CD4-positive, CD25-positive, alpha-beta regulatory T cell (primary cell): Measurements from ENCODE around the gene ENOX1. TPM values are rescaled to one million over a fixed set of nuclear protein-coding genes. Genes with fewer than 3 reads are reported as not detected.
A peak's percentile ranks its signal among the peaks of the same experiment; 100 is the strongest.

Experiments
- ATAC-seq, 2 donors: fragments of 150-1000 bp; cut with Tn5 transposase; one replicate each; pipeline ENCODE4 v1.10.0; 2021; ENCODE audit warnings: low read depth in 2 of 2, moderate number of reproducible peaks in 2 of 2, moderate library complexity in 1 of 2
- DNase-seq, 3 donors: peaks; one replicate each; pipeline versions ENCODE4 v3.0.0 to v3.0.0-alpha.2; 2012 to 2022; ENCODE audit warnings: mixed read lengths in 1 of 3
- H3K27ac ChIP-seq: one replicate; pipeline ENCODE4 v1.7.0; 2013; ENCODE audit warnings: mild to moderate bottlenecking, low read length; ENCODE audit not compliant: insufficient read depth, poor library complexity, severe bottlenecking
- H3K27me3 ChIP-seq: one replicate; pipeline ENCODE4 v1.7.0; 2013; ENCODE audit warnings: low read length; ENCODE audit not compliant: control insufficient read depth, insufficient read depth
- H3K36me3 ChIP-seq: one replicate; pipeline ENCODE4 v1.7.0; 2013; ENCODE audit warnings: mild to moderate bottlenecking, low read length, moderate library complexity; ENCODE audit not compliant: control insufficient read depth, insufficient read depth
- H3K4me1 ChIP-seq: 2 replicates; pipeline ENCODE4 v1.7.0; 2013; ENCODE audit warnings: mild to moderate bottlenecking, low read length; ENCODE audit not compliant: insufficient read depth, control insufficient read depth, poor library complexity, severe bottlenecking
- H3K4me3 ChIP-seq: one replicate; pipeline ENCODE4 v1.7.0; 2013; ENCODE audit warnings: low read depth, mild to moderate bottlenecking, low read length, moderate library complexity
- H3K9me3 ChIP-seq, 2 experiments: 1 replicate in 1 of 2; 2 replicates in 1 of 2; pipeline ENCODE4 v1.7.0; 2013; ENCODE audit warnings: low read length in 2 of 2, mild to moderate bottlenecking in 1 of 2, moderate library complexity in 1 of 2; ENCODE audit not compliant: control insufficient read depth in 2 of 2
- H3K27ac Mint-ChIP-seq, 3 donors: one replicate each; pipeline ENCODE4 v1.8.0; 2020 to 2022; ENCODE audit warnings: mild to moderate bottlenecking in 3 of 3, mixed read lengths in 3 of 3, moderate library complexity in 2 of 3
- H3K27me3 Mint-ChIP-seq: one replicate; pipeline ENCODE4 v1.8.0; 2022; ENCODE audit warnings: mild to moderate bottlenecking, mixed read lengths
- H3K36me3 Mint-ChIP-seq: one replicate; pipeline ENCODE4 v1.8.0; 2020; ENCODE audit warnings: mixed read lengths
- H3K4me1 Mint-ChIP-seq, 4 donors: one replicate each; pipeline ENCODE4 v1.8.0; 2020 to 2022; ENCODE audit warnings: mixed read lengths in 4 of 4, mild to moderate bottlenecking in 1 of 4
- H3K4me3 Mint-ChIP-seq, 4 donors: one replicate each; pipeline ENCODE4 v1.8.0; 2020 to 2022; ENCODE audit warnings: mild to moderate bottlenecking in 4 of 4, mixed read lengths in 4 of 4, moderate library complexity in 3 of 4
- H3K9me3 Mint-ChIP-seq, 7 donors: one replicate each; pipeline ENCODE4 v1.8.0; 2020 to 2022; ENCODE audit warnings: mixed read lengths in 7 of 7, mild to moderate bottlenecking in 3 of 7, moderate library complexity in 2 of 7
- polyA plus RNA-seq, 4 donors: library from polyadenylated mRNA; unstranded; fragments of 300-500 nt; fragmentation: Illumina TruSeq; gene quantifications; one replicate each; pipeline ENCODE4 v1.2.3, GENCODE V29; 2021
- total RNA-seq: library from RNA; stranded (reverse); gene quantifications from one replicate; pipeline ENCODE4 v1.2.3, GENCODE V29; 2022

The ENOX1 gene
- total and polyA plus RNA-seq, 5 donors from 2014 or later = 0.10 TPM; not detected in 4

GRCh38 chr13:43760257-43760656, 26.5 kb downstream of the ENOX1 start:
- no peak overlapping the region for H3K27ac Mint-ChIP-seq
- H3K4me3 Mint-ChIP-seq = no peak overlapping the region
- H3K9me3 ChIP-seq = no peaks in the 10 kb centered on the region
- H3K36me3 Mint-ChIP-seq = no peaks in the 10 kb centered on the region
- H3K4me1 Mint-ChIP-seq = peaks cover 0 to 6% (median under 1%) of the 10 kb centered on the region in 4 donors
- H3K27ac ChIP-seq = no peak overlapping the region
- no peaks in the 10 kb centered on the region for H3K36me3 ChIP-seq
- H3K4me3 ChIP-seq = no peak overlapping the region
- H3K27me3 Mint-ChIP-seq = no peaks in the 10 kb centered on the region
- DNase-seq (no peak), ATAC-seq (no peak)
- no peaks in the 10 kb centered on the region for H3K27me3 ChIP-seq
- H3K9me3 Mint-ChIP-seq = peaks cover 0 to 1% (median 0%) of the 10 kb centered on the region in 7 donors
- no peaks in the 10 kb centered on the region for H3K4me1 ChIP-seq

DNA sequence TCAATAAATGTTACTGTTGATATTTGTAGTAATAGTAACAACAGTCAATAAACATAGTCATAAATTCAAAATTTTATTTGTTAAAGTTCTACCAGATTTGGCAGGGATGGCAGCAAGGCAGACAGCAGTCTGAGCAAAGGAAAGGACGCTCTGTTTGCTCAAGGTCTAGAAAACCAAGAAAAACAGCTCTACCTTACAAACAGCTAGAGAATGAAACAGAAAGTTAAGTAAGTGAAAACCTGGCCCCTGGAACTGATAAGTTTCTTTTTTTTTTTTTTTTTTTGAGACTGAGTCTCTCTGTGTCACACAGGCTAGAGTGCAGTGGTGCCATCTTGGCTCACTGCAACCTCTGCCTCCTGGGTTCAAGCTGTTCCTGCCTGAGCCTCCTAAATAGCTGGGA, 27.9 kb downstream of the ENOX1 start:
- no peak overlapping the region for H3K4me3 ChIP-seq
- peak in 1 of 3 donors; percentile 26 for DNase-seq
- H3K4me1 Mint-ChIP-seq = peaks cover 0 to 6% (median under 1%) of the 10 kb centered on the region in 4 donors
- no peaks in the 10 kb centered on the region for H3K27me3 ChIP-seq
- H3K9me3 Mint-ChIP-seq = peaks cover 0 to 1% (median 0%) of the 10 kb centered on the region in 7 donors
- H3K4me3 Mint-ChIP-seq = no peak overlapping the region
- no peak overlapping the region for H3K27ac ChIP-seq
- no peaks in the 10 kb centered on the region for H3K36me3 Mint-ChIP-seq
- H3K27me3 Mint-ChIP-seq = no peaks in the 10 kb centered on the region
- H3K36me3 ChIP-seq = no peaks in the 10 kb centered on the region
- no peaks in the 10 kb centered on the region for H3K9me3 ChIP-seq
- ATAC-seq = no peak
- no peak overlapping the region for H3K27ac Mint-ChIP-seq
- H3K4me1 ChIP-seq = no peaks in the 10 kb centered on the region

DNA sequence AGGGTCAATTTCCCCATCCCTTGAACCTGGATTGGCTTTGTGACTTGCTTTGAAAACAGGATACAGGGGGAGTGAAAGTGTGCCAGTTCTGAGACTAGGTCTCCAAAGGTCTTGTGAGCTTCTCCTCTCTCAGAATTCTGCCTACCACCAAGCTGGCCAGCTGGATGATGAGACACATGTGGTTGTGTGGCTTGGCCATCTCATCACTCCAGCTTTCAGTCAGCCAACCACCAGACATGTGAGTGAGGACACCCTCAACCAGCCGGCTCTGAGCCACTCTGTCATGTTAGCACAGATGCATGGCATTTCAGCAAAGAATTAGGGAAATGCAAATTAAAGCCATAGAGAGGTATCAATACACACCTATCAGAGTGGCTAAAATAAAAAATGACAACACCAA, 29.5 kb downstream of the ENOX1 start:
- Histone ChIP-seq H3K9me3 (no peaks in the 10 kb centered on the region), H3K4me1 (no peaks in the 10 kb centered on the region), H3K4me3 (no peak overlapping the region), H3K27ac (no peak overlapping the region), H3K36me3 (no peaks in the 10 kb centered on the region), H3K27me3 (no peaks in the 10 kb centered on the region)
- Mint-ChIP-seq H3K4me3 (no peak overlapping the region), H3K36me3 (no peaks in the 10 kb centered on the region), H3K27me3 (no peaks in the 10 kb centered on the region), H3K4me1 (peaks cover 0 to 6% (median under 1%) of the 10 kb centered on the region in 4 donors), H3K9me3 (peaks cover 0 to 3% (median 0%) of the 10 kb centered on the region in 7 donors), H3K27ac (no peak overlapping the region)
- ATAC-seq (no peak), DNase-seq (no peak)

- Histone ChIP-seq H3K27ac (no peak overlapping the region), H3K4me1 (no peaks in the 10 kb centered on the region), H3K9me3 (no peaks in the 10 kb centered on the region), H3K27me3 (no peaks in the 10 kb centered on the region), H3K4me3 (no peak overlapping the region), H3K36me3 (no peaks in the 10 kb centered on the region)
- H3K4me3 Mint-ChIP-seq = no peak overlapping the region
- H3K36me3 Mint-ChIP-seq = no peaks in the 10 kb centered on the region
- H3K27me3 Mint-ChIP-seq = no peaks in the 10 kb centered on the region
- H3K4me1 Mint-ChIP-seq = peaks cover 0 to 6% (median under 1%) of the 10 kb centered on the region in 4 donors
- ATAC-seq (no peak), DNase-seq (no peak)
- no peak overlapping the region for H3K27ac Mint-ChIP-seq
- H3K9me3 Mint-ChIP-seq = peaks cover 0 to 3% (median 0%) of the 10 kb centered on the region in 7 donors
Measured at GRCh38 chr13:43755844-43756243, 30.9 kb downstream of the ENOX1 start.

- Mint-ChIP-seq H3K27ac (no peak overlapping the region), H3K9me3 (peaks cover 0 to 2% (median 0%) of the 10 kb centered on the region in 7 donors), H3K4me3 (no peak overlapping the region), H3K27me3 (no peaks in the 10 kb centered on the region), H3K36me3 (no peaks in the 10 kb centered on the region), H3K4me1 (no peaks in the 10 kb centered on the region)
- H3K27ac ChIP-seq = no peak overlapping the region
- no peak for DNase-seq
- H3K9me3 ChIP-seq = no peaks in the 10 kb centered on the region
- no peaks in the 10 kb centered on the region for H3K4me1 ChIP-seq
- H3K36me3 ChIP-seq = no peaks in the 10 kb centered on the region
- H3K27me3 ChIP-seq = no peaks in the 10 kb centered on the region
- no peak for ATAC-seq
- no peak overlapping the region for H3K4me3 ChIP-seq
Measured at GRCh38 chr13:43751624-43752023, 35.1 kb downstream of the ENOX1 start.

GRCh38 chr13:43749503-43749902, 37.3 kb downstream of the ENOX1 start:
- Mint-ChIP-seq H3K27me3 (no peaks in the 10 kb centered on the region), H3K36me3 (no peaks in the 10 kb centered on the region), H3K4me3 (no peak overlapping the region), H3K27ac (no peak overlapping the region), H3K4me1 (no peaks in the 10 kb centered on the region), H3K9me3 (peaks cover 0 to 5% (median 0%) of the 10 kb centered on the region in 7 donors)
- ATAC-seq (no peak), DNase-seq (no peak)
- no peaks in the 10 kb centered on the region for H3K9me3 ChIP-seq
- no peak overlapping the region for H3K4me3 ChIP-seq
- H3K27me3 ChIP-seq = no peaks in the 10 kb centered on the region
- no peak overlapping the region for H3K27ac ChIP-seq
- no peaks in the 10 kb centered on the region for H3K4me1 ChIP-seq
- no peaks in the 10 kb centered on the region for H3K36me3 ChIP-seq

GRCh38 chr13:43744261-43745031, 42.3 kb downstream of the ENOX1 start:
- Histone ChIP-seq H3K36me3 (no peaks in the 10 kb centered on the region), H3K4me1 (no peaks in the 10 kb centered on the region), H3K27ac (no peak overlapping the region), H3K4me3 (no peak overlapping the region), H3K9me3 (no peaks in the 10 kb centered on the region), H3K27me3 (no peaks in the 10 kb centered on the region)
- Mint-ChIP-seq H3K27me3 (no peaks in the 10 kb centered on the region), H3K27ac (no peak overlapping the region), H3K9me3 (peaks cover 0 to 5% (median 2%) of the 10 kb centered on the region in 7 donors), H3K4me1 (no peaks in the 10 kb centered on the region), H3K36me3 (no peaks in the 10 kb centered on the region), H3K4me3 (no peak overlapping the region)
- ATAC-seq (no peak), DNase-seq (no peak)

- Mint-ChIP-seq H3K36me3 (no peaks in the 10 kb centered on the region), H3K4me1 (no peaks in the 10 kb centered on the region), H3K4me3 (no peak overlapping the region), H3K9me3 (peaks cover 0 to 5% (median 2%) of the 10 kb centered on the region in 7 donors), H3K27me3 (no peaks in the 10 kb centered on the region), H3K27ac (no peak overlapping the region)
- DNase-seq = no peak
- no peak overlapping the region for H3K27ac ChIP-seq
- no peak for ATAC-seq
- no peaks in the 10 kb centered on the region for H3K9me3 ChIP-seq
- no peaks in the 10 kb centered on the region for H3K36me3 ChIP-seq
- H3K4me1 ChIP-seq = no peaks in the 10 kb centered on the region
- no peak overlapping the region for H3K4me3 ChIP-seq
- H3K27me3 ChIP-seq = no peaks in the 10 kb centered on the region
Measured at GRCh38 chr13:43742911-43743310, 43.9 kb downstream of the ENOX1 start.
